Bone marrow (tissue), 2 donors: ENCODE results near the gene TBC1D10A.

Experiments
- DNase-seq, 2 donors: peaks; one replicate each; lab custom pipeline; 2025; lab: John Stamatoyannopoulos, UW

Gene TBC1D10A

GRCh38 chr22:30245985-30246813 is 80.5 kb downstream of the TBC1D10A start, which contains the start of gene LIF:
Gene LIF (minus strand): TSS chr22:30246759. CDS start chr22:30246695, 64 bp downstream.
- DNase-seq: peak in 1 of 2 donors; percentile 20

- DNase-seq: no peak
These were observed 81.4 kb downstream of the TBC1D10A start for GRCh38 chr22:30245181-30245984.

- no peak for DNase-seq
These were observed 82.1 kb downstream of the TBC1D10A start for GRCh38 chr22:30244641-30245040.

- DNase-seq: no peak
These were observed 82.7 kb downstream of the TBC1D10A start for GRCh38 chr22:30244066-30244465.

- DNase-seq: no peak
These were observed 83.1 kb downstream of the TBC1D10A start for GRCh38 chr22:30243661-30244060.
